Neural cell (in vitro differentiated cells): ENCODE measurements around the gene HDAC9. TPM values are rescaled to one million over a fixed set of nuclear protein-coding genes. Genes with fewer than 3 reads are reported as not detected.

Experiments used
- H2AFZ ChIP-seq: fragments of 200-600, 300-800 bp; sonication (generic), shearing (Covaris generic); 2 replicates; pipeline ENCODE4 v1.6.0; 2014; ENCODE audit warnings: low read depth, mild to moderate bottlenecking, antibody characterized with exemption, low read length, moderate library complexity
- H3F3A ChIP-seq: fragments of 200-600 bp; shearing (Covaris generic); 2 replicates; pipeline ENCODE4 v1.6.1; 2016; ENCODE audit warnings: mild to moderate bottlenecking, moderate library complexity, mixed read lengths, antibody characterized with exemption, low read length; ENCODE audit not compliant: insufficient read depth, poor library complexity, severe bottlenecking
- H3K27ac ChIP-seq: fragments of 200-600, 300-800 bp; sonication (generic), shearing (Covaris generic); 2 replicates; pipeline ENCODE4 v1.5.1; 2014; ENCODE audit warnings: mild to moderate bottlenecking, low read length, moderate library complexity
- H3K27me3 ChIP-seq: fragments of 300-800, 200-600 bp; sonication (generic), shearing (Covaris generic); 2 replicates; pipeline ENCODE4 v1.6.0; 2014; ENCODE audit warnings: mild to moderate bottlenecking, low read depth, low read length, moderate library complexity; ENCODE audit not compliant: insufficient read depth
- H3K36me3 ChIP-seq: fragments of 300-800, 200-600 bp; sonication (generic), shearing (Covaris generic); 2 replicates; pipeline ENCODE4 v1.5.1; 2014; ENCODE audit warnings: mild to moderate bottlenecking, antibody characterized with exemption, low read length, moderate library complexity; ENCODE audit not compliant: insufficient read depth
- H3K4me2 ChIP-seq: fragments of 300-800, 200-600 bp; sonication (generic), shearing (Covaris generic); 2 replicates; pipeline ENCODE4 v1.6.0; 2014; ENCODE audit warnings: mild to moderate bottlenecking, low read length
- H3K4me3 ChIP-seq: fragments of 300-800, 200-600 bp; sonication (generic), shearing (Covaris generic); 2 replicates; pipeline ENCODE4 v1.5.1; 2014; ENCODE audit warnings: mild to moderate bottlenecking, low read length, moderate library complexity
- H3K79me2 ChIP-seq: fragments of 200-600 bp; shearing (Covaris generic); replicated peaks from 2 replicates; pipeline ENCODE4 v1.6.0; 2014; ENCODE audit warnings: mild to moderate bottlenecking, low read length, moderate library complexity; ENCODE audit not compliant: insufficient read depth
- H3K9ac ChIP-seq: fragments of 300-800, 200-600 bp; sonication (generic), shearing (Covaris generic); 2 replicates; pipeline ENCODE4 v1.6.1; 2016; ENCODE audit warnings: mild to moderate bottlenecking, low read length, mixed read lengths
- H3K9me2 ChIP-seq: fragments of 200-600 bp; shearing (Covaris generic); 2 replicates; pipeline ENCODE4 v1.6.1; 2016; ENCODE audit warnings: mild to moderate bottlenecking, low read length, mixed read lengths; ENCODE audit not compliant: insufficient read depth
- H3K9me3 ChIP-seq: fragments of 200-600, 300-800 bp; sonication (generic), shearing (Covaris generic); 2 replicates; pipeline ENCODE4 v1.6.1; 2016; ENCODE audit warnings: mild to moderate bottlenecking, mixed run types, low read length, moderate library complexity, mixed read lengths
- H4K20me1 ChIP-seq: fragments of 200-600 bp; shearing (Covaris generic); 2 replicates; pipeline ENCODE4 v1.6.1; 2016; ENCODE audit warnings: mild to moderate bottlenecking, mixed run types; ENCODE audit not compliant: insufficient read depth
- CTCF ChIP-seq: fragments of 450-650 bp; IDR thresholded peaks from 2 replicates; pipeline ENCODE4 v1.5.1; 2014; ENCODE audit warnings: antibody characterized with exemption, mild to moderate bottlenecking, moderate library complexity; ENCODE audit not compliant: poor library complexity, severe bottlenecking
- EP300 ChIP-seq: fragments of 450-650 bp; conservative IDR thresholded peaks from 2 replicates; pipeline ENCODE4 v1.6.1; 2014; ENCODE audit warnings: antibody characterized with exemption, mild to moderate bottlenecking, moderate library complexity; ENCODE audit not compliant: poor library complexity, severe bottlenecking
- EZH2 ChIP-seq: fragments of 200-600, 300-800 bp; shearing (Covaris generic), sonication (generic); IDR thresholded peaks from 2 replicates; pipeline ENCODE4 v1.6.1; 2014; ENCODE audit warnings: antibody characterized with exemption, low read length, borderline replicate concordance, mild to moderate bottlenecking; ENCODE audit not compliant: insufficient read depth, poor library complexity, severe bottlenecking
- MXI1 ChIP-seq: fragments of 450-650 bp; conservative IDR thresholded peaks from 2 replicates; pipeline ENCODE4 v1.6.1; 2014; ENCODE audit warnings: antibody characterized with exemption, mild to moderate bottlenecking; ENCODE audit not compliant: poor library complexity, severe bottlenecking
- POLR2AphosphoS5 ChIP-seq: IDR thresholded peaks from 2 replicates; pipeline ENCODE4 v1.6.1; 2012
- RAD21 ChIP-seq: fragments of 450-650 bp; conservative IDR thresholded peaks from 2 replicates; pipeline ENCODE4 v1.6.1; 2014; ENCODE audit warnings: antibody characterized with exemption, mild to moderate bottlenecking, moderate library complexity
- REST ChIP-seq: IDR thresholded peaks from 2 replicates; pipeline ENCODE4 v1.6.1; 2012; ENCODE audit warnings: borderline replicate concordance
- SMC3 ChIP-seq: fragments of 450-650 bp; conservative IDR thresholded peaks from 2 replicates; pipeline ENCODE4 v1.6.1; 2014; ENCODE audit warnings: antibody characterized with exemption, mild to moderate bottlenecking, moderate library complexity; ENCODE audit not compliant: poor library complexity
- TAF1 ChIP-seq: IDR thresholded peaks from 2 replicates; pipeline ENCODE4 v1.6.1; 2012; ENCODE audit warnings: low read depth
- polyA plus RNA-seq: library from polyadenylated mRNA; depleted of rRNA; stranded (reverse); fragments of >200 nt; gene quantifications from 2 replicates; pipeline ENCODE4 v1.2.3, GENCODE V29; 2014

The HDAC9 gene
- polyA plus RNA-seq, 1 donor from 2014 or later, result 15.9 TPM

- Histone ChIP-seq H3K9me3 (no peaks in the 10 kb centered on the region), H3K36me3 (no peaks in the 10 kb centered on the region), H4K20me1 (no peaks in the 10 kb centered on the region), H3K9me2 (no peaks in the 10 kb centered on the region), H3K4me2 (no peak overlapping the region), H3K4me3 (no peak overlapping the region), H3K27me3 (no peaks in the 10 kb centered on the region), H3F3A (no peaks in the 10 kb centered on the region), H2AFZ (no peak overlapping the region), H3K27ac (no peak overlapping the region), H3K79me2 (no peaks in the 10 kb centered on the region), H3K9ac (no peak overlapping the region)
- TF ChIP-seq EP300 (no peak), CTCF (no peak), MXI1 (no peak), RAD21 (no peak), REST (no peak), TAF1 (no peak), EZH2 (no peak), SMC3 (no peak)
Measured at GRCh38 chr7:18755793-18756192, 260.2 kb downstream of the HDAC9 start.

- Histone ChIP-seq H3K9ac (no peak overlapping the region), H3K36me3 (no peaks in the 10 kb centered on the region), H3K4me3 (no peak overlapping the region), H3K27ac (no peak overlapping the region), H3K79me2 (no peaks in the 10 kb centered on the region), H3K9me3 (no peaks in the 10 kb centered on the region), H3F3A (no peaks in the 10 kb centered on the region), H3K9me2 (no peaks in the 10 kb centered on the region), H4K20me1 (no peaks in the 10 kb centered on the region), H3K4me2 (no peak overlapping the region), H3K27me3 (no peaks in the 10 kb centered on the region), H2AFZ (no peak overlapping the region)
- TF ChIP-seq SMC3 (no peak), EP300 (no peak), EZH2 (no peak), REST (no peak), TAF1 (no peak), RAD21 (no peak), MXI1 (no peak), CTCF (no peak), POLR2AphosphoS5 (no peak)
Measured at GRCh38 chr7:18756378-18757050, 261.0 kb downstream of the HDAC9 start.
